HG03558 (cell line): Measurements from ENCODE around the gene CACNA2D4.

Source experiments
- ATAC-seq: cut with Tn5 transposase; IDR thresholded peaks from one replicate; pipeline ENCODE4 v1.9.1; 2021; ENCODE audit warnings: moderate number of reproducible peaks; ENCODE audit not compliant: unreplicated experiment; ENCODE audit errors: extremely low read depth

The CACNA2D4 gene

DNA sequence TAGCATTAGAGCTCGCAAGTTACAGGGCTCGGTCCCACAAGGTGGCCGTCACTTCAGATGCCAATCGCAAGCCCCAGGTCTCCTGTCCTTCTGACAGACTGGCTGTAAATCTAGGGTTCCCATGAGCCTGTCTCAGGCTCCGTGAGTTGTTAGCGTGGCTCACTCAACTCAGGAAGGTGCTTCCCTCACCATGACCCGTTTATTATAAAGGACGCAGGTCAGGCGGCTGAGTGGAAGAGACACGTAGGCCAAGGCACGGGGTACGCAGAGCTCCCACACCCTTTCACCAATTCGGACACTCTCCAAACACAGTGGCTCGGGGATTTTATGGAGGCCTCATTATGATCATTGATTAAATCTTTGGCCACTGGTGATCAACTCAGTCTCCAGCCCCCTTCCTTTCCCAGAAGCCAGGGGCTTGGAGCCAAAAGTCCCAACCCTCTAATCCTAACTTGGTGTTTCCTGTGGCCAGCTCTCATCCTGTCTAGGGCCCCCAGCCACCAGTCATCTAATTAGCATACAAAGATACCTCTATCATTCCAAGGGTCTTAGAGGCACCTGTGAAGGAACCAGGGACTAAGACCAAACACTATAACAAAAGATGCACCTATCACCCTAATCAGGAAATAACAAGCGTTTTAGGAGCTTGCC is 123.9 kb downstream of the CACNA2D4 start:
- no peak for ATAC-seq

DNA sequence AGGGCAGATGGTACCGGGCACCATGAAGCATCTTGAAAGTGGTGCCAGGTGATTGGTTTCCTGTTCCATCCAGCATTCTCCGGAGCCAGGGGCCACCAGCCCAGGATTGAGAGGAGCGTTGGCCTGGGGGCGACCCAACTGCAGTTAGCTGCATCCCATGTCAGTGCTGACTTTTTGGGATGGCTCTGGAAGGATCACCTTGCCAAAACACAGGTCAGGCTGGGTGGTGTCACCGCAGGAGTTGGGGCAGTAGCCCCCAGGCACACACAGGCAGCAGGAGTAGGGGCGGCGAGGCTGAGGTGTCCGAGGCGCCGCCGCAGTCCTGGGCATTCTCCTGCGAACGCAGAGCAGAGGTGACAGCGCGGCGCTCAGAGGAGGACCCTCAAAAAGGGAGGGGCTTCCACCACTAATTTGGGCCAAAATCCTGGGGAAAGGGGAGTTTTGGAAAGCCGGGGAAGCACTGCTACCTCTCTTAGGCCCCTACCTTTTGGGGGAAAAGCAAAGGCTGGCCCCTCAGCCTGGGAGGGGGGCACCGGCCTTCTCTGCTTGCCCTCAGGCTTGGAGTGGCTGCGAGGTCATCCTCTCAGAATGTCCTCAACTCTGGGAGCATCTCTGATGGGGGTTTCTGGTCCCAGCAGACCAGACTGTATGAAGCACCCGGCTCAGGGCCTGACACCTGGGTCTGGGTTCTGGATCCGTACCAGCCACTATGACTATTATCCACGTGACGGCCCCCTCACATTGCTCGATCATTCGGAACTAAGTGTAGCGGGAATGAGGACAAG is 124.8 kb downstream of the CACNA2D4 start:
- no peak for ATAC-seq

DNA sequence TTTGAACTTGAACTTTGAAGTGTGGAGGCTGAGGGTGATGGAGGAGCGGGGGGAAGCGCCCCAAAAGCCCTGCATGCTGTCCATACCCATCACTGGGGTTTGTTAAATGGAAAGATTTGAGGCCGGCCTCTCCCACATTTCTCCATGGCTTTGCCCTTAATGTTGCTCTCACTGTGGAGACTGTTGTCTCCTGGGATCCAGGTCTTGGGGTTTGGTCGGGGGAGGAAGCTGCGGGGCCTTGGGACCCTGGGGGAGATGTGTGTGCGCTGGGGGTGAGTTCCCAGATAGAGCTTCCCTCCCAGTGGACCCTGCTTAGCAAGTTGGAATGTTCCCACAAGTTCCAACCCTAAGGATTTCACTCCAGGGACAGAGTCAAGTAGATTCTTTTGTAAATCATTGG is 126.0 kb downstream of the CACNA2D4 start:
- no peak for ATAC-seq

DNA sequence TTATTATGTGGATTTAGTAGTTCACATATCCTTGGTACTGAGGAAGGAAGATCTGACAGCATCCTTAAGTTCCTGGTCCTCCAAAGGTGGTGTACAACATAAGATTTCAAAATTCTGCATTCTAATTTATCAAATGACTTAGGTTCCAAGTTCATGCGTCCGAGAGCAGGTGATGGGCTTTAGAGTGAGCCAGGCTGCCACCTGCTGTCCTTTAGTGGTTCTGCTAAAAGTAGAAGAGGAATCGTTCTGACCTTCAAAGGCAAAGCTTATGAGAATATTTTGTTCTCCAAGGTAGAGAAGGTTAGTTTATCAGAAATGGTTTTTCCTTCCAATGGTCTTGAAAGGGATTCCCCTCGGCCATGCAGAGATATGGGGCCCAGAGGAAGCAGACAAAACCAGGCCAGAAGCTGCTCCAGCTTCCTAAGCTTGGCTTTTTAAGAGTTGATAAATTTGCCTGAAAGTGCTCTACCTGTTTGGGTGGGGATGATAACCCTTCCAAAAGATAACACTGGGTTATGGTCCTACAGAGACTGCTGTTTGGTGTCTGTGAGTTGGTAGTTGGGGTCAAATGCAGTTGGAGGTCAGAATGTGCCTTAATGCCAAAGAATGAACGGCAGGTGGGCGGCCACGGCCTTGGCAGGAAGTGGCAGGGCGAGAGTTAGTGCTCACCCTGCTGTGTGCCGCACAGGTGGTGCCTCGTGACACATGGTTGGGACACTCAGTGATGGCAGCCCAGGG is 127.2 kb downstream of the CACNA2D4 start:
- no peak for ATAC-seq

DNA sequence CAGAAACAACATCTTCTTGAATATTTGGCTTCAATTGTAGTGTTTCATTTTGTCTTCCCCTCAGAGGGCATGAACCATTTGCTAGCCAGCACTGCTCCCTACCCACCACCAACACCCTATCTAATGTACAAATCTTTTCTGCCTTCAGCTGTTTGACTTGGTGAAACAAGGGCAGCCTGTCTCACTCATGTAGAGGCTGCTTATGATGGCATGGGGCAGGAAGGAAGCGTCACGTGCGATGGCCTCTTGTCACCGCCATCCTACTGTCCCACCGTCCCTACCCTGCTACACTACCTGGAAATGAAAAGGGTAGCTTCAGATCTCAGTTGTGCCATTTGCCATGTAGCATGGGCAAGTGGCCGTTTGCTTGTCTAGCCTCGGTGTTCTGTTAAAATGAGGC is 128.0 kb downstream of the CACNA2D4 start:
- ATAC-seq: no peak

DNA sequence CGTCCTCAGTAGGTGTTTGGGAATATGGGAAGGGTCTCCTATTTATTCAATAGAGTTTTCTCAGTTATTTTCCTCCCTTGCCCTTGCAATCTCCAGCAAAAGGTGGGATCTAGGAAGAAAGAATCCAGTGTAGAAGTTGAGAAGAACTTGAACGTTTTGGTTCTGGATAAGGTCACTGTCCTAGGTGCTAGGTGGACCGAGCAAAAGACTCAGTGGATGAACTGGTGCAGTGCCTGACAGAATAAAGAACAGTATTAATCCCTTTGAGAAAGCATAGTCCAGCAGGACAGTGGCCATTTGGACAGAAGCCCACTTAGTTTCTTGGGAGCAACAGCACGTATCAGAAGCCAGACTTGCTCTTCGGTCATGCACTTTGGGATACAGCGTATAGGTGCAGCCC is 130.7 kb downstream of the CACNA2D4 start:
- no peak for ATAC-seq

DNA sequence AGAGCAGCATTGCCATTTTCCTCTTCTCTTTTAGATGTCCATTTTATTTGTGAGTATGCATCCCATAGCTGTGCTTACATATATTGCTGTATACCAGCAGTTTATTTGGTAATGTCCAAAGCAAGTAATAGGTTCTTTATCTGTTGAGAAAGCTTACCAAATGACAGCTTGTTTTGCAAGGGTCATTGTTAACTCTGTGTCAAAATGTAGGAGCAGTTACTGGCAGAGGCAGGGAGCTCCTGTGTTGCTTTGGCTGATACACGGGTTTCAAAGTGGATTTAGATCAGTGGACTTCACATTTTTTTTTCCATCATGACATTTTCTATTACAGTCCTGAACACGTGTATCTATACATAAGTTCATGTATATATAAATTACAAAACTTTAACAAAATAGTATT is 136.2 kb downstream of the CACNA2D4 start:
- ATAC-seq: no peak

DNA sequence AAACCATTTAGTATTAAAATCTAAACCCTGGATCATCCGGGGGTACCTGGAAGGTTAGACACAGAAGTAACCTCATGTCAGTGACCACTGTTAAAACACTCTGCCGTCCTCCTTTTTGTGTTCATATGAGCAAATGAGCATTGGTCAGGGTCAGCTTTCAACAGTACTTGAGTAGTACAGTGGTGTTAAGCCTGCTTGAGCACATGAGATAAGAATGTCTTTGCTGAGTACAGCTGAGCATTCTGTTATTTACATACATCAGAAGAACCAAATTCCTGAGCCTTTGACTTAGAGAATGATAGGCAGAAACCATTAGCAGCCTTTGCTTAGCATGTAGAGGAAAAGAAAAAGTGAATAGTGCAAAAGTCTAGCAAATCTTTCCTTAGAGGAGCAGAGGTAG is 136.7 kb downstream of the CACNA2D4 start:
- ATAC-seq: no peak

DNA sequence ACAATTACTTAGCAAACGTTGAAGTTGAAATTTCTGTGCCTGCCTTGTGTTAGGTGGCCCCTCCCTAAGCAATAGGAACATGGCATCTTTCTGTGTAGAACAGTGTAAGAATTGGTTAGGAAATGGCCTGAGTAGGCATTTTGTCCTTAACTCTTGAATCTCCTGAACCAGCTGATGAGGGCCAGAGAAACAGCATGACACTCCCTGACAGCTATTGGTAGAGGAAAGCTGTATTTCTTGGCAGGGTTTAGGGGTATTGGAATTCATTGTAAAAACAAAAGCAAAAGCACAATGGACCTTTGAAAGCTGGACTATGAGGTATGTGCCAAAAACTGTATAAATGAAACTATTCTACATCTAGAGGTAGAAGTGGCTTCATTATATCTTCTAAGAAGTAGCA is 138.7 kb downstream of the CACNA2D4 start:
- ATAC-seq: no peak

DNA sequence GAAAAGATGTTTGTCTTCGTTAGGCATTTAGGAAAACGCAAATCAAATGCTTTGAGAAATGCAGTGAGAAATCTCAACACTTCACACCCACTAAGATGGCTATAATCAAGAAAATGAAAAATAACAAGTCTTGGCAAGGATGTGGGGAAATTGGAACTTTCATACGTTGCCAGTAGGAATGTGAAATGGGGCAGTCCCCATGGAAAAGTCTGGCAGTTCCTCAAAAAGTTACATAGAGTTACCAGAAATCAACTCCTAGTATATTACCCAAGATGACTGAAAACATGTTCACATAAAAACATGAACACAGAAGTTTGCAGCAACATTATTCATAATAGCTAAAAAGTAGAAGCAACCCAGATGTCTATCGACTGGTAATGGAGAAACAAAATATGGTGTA is 139.5 kb downstream of the CACNA2D4 start:
- ATAC-seq: no peak

DNA sequence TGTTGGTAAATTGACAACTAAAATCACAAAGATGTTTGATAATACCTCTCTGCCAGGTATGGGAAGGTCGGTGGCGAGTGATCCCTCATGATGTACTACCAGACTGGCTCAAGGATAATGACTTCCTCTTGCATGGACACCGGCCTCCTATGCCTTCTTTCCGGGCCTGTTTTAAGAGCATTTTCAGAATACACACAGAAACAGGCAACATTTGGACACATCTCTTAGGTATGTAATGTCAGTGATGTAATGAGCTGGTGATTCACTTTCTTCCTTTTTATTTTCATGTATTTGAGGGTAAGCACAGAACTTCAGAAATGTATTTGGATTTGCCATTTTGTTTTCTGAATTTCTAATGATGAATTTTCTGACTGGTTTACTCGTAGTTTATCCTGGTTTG is 140.7 kb downstream of the CACNA2D4 start:
- no peak for ATAC-seq

DNA sequence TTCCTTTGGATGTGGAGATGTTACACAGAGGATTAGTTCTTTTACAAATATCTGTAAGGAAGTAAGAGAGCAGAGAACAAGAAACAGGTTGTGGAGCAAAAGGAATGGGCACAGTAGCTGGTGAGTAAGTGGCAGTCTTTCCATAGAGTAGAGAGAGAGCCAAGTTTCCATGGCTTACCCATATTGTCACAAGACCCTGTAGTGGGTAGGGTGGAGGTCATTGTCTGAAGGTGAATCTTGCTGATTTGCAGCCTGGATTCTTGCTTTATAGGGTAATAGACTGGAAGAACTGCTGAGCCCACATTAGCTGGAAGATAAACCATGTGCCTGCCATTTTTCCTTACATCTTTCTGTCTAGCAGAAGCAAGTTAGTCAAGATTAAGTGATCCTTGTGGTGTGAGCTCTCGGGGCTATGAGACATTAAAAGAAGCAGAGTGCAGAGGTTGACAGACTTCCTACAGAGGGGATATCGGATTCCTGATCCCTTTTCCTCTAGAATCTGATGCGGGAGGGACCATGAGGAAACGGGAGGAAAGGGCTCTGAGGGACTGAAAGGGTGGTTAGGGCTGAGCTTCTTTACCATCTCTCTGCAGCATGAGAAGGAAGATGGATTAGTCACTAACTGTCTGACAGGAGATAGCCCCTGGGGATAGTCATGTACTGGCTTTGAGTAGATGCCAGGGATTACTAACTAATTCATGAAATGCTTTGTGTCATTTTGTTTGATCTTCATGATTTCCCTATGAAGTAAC is 142.1 kb downstream of the CACNA2D4 start:
- ATAC-seq: no peak

DNA sequence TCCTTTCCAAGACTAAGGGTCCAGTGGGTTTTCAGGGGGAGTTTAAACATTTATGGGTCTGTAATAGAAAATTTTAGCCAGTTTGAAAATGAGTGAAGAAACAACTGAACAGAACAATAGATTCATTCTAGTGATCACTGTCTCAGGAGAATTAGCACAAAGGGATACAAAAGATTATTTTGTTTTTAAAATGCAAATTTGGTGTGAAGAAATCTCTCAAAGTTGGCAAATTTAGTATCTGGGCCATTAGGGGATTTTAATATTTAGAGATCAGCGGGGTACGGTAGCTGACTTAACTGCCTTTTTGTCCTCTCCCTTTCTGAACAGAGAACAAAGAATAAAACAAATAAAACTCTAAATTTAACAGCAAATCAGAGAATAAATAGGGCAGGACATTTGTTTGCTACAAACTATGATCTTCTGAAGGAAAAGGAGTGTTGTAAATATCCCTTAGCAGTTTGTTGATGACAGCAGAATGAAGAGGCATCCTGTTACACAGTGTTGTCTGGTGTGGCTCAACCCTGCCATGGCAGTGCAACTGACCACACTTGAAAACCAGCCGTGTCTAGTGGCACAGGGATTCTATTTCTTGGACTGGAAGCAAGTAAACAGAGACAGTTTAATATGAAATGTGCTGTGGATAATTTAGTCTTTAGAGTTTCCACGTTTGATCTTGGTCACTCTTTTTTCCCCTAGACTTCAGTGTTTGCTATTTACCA is 144.4 kb downstream of the CACNA2D4 start:
- no peak for ATAC-seq

DNA sequence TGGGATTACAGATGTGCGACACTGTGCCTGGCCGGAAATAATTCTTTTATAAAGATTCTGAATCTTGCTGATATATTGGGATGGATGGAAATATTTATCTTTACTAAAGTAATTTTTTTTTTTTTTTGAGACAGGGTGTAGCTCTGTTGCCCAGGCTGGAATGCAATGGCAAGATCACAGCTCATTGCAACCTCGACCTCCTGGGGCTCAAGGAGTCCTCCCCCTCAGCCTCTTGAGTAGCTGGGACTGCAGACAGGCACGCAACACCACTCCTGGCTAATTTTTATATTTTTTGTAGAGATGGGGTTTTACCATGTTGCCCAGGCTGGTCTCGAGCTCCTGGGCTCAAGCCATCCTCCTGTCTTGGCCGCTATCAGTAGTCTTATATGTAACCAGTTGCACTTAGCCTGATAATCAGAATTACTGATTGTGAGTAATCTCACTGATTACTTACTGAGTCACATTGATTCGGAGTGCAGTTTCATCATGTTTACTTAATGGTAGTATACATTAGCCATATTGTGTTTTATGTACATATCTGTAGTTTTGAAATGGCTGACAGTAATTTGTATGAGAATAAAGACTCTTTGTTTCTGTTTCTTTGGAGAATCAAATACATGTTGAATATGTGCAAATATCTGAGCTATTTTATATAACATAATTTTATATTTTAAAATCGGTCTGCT is 148.5 kb downstream of the CACNA2D4 start:
- no peak for ATAC-seq

DNA sequence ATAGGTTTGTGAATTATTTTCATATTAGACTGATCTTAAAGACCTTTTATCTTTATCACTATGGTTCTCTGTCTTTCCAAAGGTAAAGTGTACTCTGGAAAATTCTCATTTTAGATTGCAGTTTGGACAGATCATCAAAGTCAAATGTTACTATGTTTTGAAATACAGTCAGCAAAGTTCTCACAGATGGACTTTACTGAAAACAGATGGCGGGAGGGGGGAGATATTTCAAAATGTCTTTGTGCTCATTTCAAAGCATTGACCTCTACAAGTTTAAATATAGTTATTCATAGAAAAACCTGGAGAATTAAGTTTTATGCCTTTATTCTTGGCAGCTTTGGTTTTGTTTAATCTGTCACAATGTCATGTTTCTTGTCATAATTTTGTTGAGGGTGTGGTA is 149.8 kb downstream of the CACNA2D4 start:
- ATAC-seq: no peak

DNA sequence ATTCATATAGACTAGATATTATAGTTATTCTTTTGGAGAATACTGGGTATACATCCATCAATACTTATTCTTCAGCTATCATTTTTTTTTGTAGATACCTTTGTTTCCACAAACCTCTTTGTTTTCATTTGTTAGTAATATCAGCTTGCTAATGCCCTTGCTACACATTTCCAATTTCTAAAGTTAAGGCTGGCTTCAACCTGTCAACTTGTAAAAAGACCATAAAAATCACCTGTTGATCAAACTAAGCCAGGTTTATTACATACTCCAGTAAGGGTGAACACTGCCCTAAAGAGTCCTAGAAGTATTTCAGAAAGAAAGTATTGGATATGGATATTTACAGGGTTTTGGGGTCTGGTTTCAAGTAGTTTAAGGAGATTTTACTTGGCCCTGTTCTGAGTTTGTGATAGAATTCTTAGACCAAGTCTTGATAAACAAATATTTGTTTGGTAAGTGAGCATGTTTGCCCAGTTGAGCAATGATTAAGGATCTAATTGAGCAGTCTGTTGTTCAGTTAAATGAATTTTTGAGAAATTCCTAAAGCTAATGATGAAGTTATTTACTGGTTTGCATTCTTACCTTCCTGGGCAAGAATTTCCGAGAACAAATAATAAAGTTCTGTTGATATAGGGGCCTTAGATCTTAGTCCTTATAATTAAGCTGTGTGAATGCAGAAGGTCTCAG is 150.9 kb downstream of the CACNA2D4 start:
- no peak for ATAC-seq

DNA sequence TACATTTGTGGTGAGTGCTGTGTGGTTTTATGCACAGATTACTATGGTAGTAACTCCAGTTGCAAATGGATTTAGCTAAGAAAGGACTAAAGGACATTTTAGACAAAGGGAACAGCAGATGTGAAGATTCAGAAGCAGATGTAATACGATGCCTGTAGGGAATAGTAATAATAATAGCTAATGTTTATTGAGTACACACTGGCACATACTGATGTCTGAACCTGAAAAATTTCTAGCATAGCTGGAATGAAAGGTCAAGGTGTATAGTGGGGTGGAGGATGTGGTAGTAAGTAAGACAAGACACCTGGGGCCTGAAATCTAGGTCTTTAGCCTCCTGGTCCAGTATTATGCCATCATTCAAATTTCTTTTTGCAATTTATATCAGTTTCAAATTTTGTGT is 152.3 kb downstream of the CACNA2D4 start:
- ATAC-seq: no peak

DNA sequence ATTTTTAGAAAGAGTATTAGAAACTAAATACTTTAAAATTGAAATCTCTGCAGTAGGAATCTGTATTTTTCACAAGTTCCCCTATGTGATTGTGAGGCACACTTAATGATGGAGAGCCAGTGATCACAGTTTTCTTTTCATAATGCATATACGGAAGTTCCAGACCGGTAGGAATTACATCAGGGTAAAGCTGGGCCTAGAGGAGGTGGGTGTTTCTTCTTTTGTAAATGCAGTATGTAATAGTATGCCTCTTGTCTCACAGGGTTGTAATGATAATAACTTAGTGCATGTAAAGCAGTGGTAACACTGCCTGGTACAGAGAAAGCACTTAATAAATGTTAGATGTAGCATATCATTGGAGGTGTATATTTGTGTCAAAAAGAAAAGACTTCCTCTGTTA is 155.3 kb downstream of the CACNA2D4 start:
- ATAC-seq: no peak

DNA sequence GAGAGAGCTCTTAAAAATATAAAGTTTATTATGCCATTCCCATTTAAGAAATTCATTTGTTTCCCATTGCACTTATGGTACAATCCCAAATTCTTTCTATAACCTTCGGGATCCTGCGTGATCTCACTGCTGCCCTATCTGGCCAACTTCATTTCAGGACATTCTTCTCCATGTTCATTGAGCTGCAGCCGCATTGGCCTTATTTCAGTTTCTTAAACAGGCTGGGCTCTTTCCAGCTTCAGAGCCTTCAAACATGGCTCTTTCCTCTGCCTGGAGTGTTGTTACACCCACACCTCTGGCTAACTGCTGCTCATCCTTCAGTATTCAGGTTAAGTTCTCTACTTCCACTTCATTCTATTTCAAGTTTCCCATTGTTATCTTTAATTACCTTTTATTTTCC is 156.6 kb downstream of the CACNA2D4 start:
- no peak for ATAC-seq
